HCT116 (cell line): ENCODE results near the gene DOK5. TPM values are rescaled to one million over a fixed set of nuclear protein-coding genes. Genes with fewer than 3 reads are reported as not detected.

ENCODE experiments used
- ATAC-seq: fragments of 200-7000 bp; cut with Tn5 transposase; 2 replicates; pipeline ENCODE4 v1.9.1; 2020; ENCODE audit warnings: mild to moderate bottlenecking, moderate library complexity
- BruUV-seq: library from RNA; stranded (reverse); fragments of 400-500 nt; replicated peaks from 2 replicates; lab custom pipeline; 2021; lab: Mats Ljungman, UMichigan
- CTCF ChIA-PET: fragments of 300-600 bp; sonication (Branson Sonifier 250); formaldehyde crosslinking; loops from one replicate; lab custom pipeline; 2021; ENCODE audit warnings: antibody characterized with exemption; lab: Charles Lee
- POLR2A ChIA-PET: fragments of 300-600, 350-600 bp; sonication (Branson Sonifier 250); formaldehyde crosslinking; loops from one replicate; lab custom pipeline; 2021; ENCODE audit warnings: antibody characterized with exemption; lab: Charles Lee
- RAD21 ChIA-PET, 2 experiments: fragments of 300-600 bp; sonication (Branson Sonifier 250); formaldehyde crosslinking; loops; one replicate each; lab custom pipeline; 2023; ENCODE audit warnings: low total read pairs in 2 of 2; ENCODE audit not compliant: uncharacterized antibody in 2 of 2, unreplicated experiment in 2 of 2, low non-redundant PET in 1 of 2; lab: Charles Lee
- DNase-seq: peaks from one replicate; pipeline ENCODE4 v3.0.0-alpha.2; 2010; ENCODE audit warnings: low read depth, low spot score
- H2AFZ ChIP-seq: fragments of 200-600 bp; shearing (Covaris generic), sonication (generic); 2 replicates; pipeline ENCODE4 v1.6.1; 2017; ENCODE audit warnings: low read depth, mixed run types, mixed read lengths, antibody characterized with exemption, low read length; ENCODE audit not compliant: poor library complexity, severe bottlenecking
- H3K27ac ChIP-seq: 2 replicates; pipeline ENCODE4 v1.5.1; 2012; ENCODE audit warnings: low read depth, low read length
- H3K27me3 ChIP-seq: fragments of 200-600 bp; sonication (generic); 2 replicates; pipeline ENCODE4 v1.6.1; 2016; ENCODE audit warnings: mixed run types, low read length, mixed read lengths; ENCODE audit not compliant: insufficient read depth
- H3K36me3 ChIP-seq, 2 experiments: fragments of 200-500 bp in 1 of 2; fragments of 200-600 bp in 1 of 2; sonication (Bioruptor generic) in 1 of 2; sonication (generic) in 1 of 2; 2 replicates each; pipeline versions ENCODE4 v1.5.1 to v1.6.1; 2014 to 2016; ENCODE audit warnings: low read length in 2 of 2, inconsistent platforms in 1 of 2, mixed read lengths in 1 of 2, mixed run types in 1 of 2; ENCODE audit not compliant: insufficient read depth in 2 of 2, control insufficient read depth in 1 of 2
- H3K4me1 ChIP-seq, 2 experiments: fragments of 200-600 bp in 1 of 2; sonication (generic) in 1 of 2; 2 replicates each; pipeline versions ENCODE4 v1.5.1 to v1.6.1; 2012 to 2017; ENCODE audit warnings: low read length in 2 of 2, inconsistent platforms in 1 of 2, mild to moderate bottlenecking in 1 of 2, mixed read lengths in 1 of 2, mixed run types in 1 of 2, moderate library complexity in 1 of 2; ENCODE audit not compliant: insufficient read depth in 2 of 2, control insufficient read depth in 1 of 2
- H3K4me2 ChIP-seq: fragments of 200-600 bp; sonication (generic); 2 replicates; pipeline ENCODE4 v1.6.1; 2017; ENCODE audit warnings: mixed run types, low read length, mixed read lengths
- H3K4me3 ChIP-seq, 2 experiments: fragments of 200-600 bp in 1 of 2; sonication (generic) in 1 of 2; replicated peaks in 1 of 2; 2 replicates each; pipeline ENCODE4 v1.5.1; 2011 to 2016; ENCODE audit warnings: low read length in 2 of 2, control low read depth in 1 of 2, low read depth in 1 of 2, mild to moderate bottlenecking in 1 of 2, mixed read lengths in 1 of 2, mixed run types in 1 of 2
- H3K79me2 ChIP-seq: fragments of 200-600 bp; sonication (generic); 2 replicates; pipeline ENCODE4 v1.6.1; 2017; ENCODE audit warnings: mild to moderate bottlenecking, mixed run types, low read length, moderate library complexity, mixed read lengths; ENCODE audit not compliant: insufficient read depth
- H3K9ac ChIP-seq: fragments of 200-600 bp; sonication (generic); 2 replicates; pipeline ENCODE4 v1.6.1; 2016; ENCODE audit warnings: low read length, mixed read lengths
- H3K9me2 ChIP-seq: fragments of 200-600 bp; sonication (generic), shearing (Covaris generic); 2 replicates; pipeline ENCODE4 v1.6.1; 2017; ENCODE audit warnings: mixed run types, mild to moderate bottlenecking, moderate library complexity; ENCODE audit not compliant: insufficient read depth
- H3K9me3 ChIP-seq, 2 experiments: fragments of 200-500 bp in 1 of 2; fragments of 200-600 bp in 1 of 2; sonication (Bioruptor generic) in 1 of 2; sonication (generic) in 1 of 2; 2 replicates each; pipeline ENCODE4 v1.6.1; 2014 to 2017; ENCODE audit warnings: low read length in 2 of 2, mixed read lengths in 2 of 2, inconsistent platforms in 1 of 2, low read depth in 1 of 2, mild to moderate bottlenecking in 1 of 2, mixed run types in 1 of 2, moderate library complexity in 1 of 2; ENCODE audit not compliant: control insufficient read depth in 1 of 2, insufficient read depth in 1 of 2
- H4K20me1 ChIP-seq: fragments of 200-600 bp; sonication (generic), shearing (Covaris generic); 2 replicates; pipeline ENCODE4 v1.6.1; 2017; ENCODE audit warnings: mixed run types, mild to moderate bottlenecking, moderate library complexity; ENCODE audit not compliant: insufficient read depth
- CEBPB ChIP-seq: IDR thresholded peaks from 2 replicates; pipeline ENCODE4 v1.6.1; 2012; ENCODE audit warnings: low read depth
- EGR1 ChIP-seq: IDR thresholded peaks from 2 replicates; pipeline ENCODE4 v1.6.1; 2012; ENCODE audit warnings: low read depth
- ELF1 ChIP-seq: IDR thresholded peaks from 2 replicates; pipeline ENCODE4 v1.6.1; 2012; ENCODE audit warnings: low read depth, borderline replicate concordance
- EZH2 ChIP-seq: fragments of 200-600 bp; sonication (generic); IDR thresholded peaks from 2 replicates; pipeline ENCODE4 v1.6.1; 2017; ENCODE audit warnings: antibody characterized with exemption, mixed run types
- EZH2phosphoT487 ChIP-seq: fragments of 200-600 bp; IDR thresholded peaks from 2 replicates; pipeline ENCODE4 v1.6.1; 2018; ENCODE audit warnings: antibody characterized with exemption, borderline replicate concordance
- FOSL1 ChIP-seq: IDR thresholded peaks from 2 replicates; pipeline ENCODE4 v1.6.1; 2012; ENCODE audit warnings: low read depth
- JUND ChIP-seq: IDR thresholded peaks from 2 replicates; pipeline ENCODE4 v1.6.1; 2012
- POLR2A ChIP-seq: IDR thresholded peaks from 2 replicates; pipeline ENCODE4 v1.7.0; 2011; ENCODE audit warnings: borderline replicate concordance; ENCODE audit not compliant: insufficient read depth, insufficient read length; ENCODE audit errors: extremely low read depth
- RAD21 ChIP-seq: IDR thresholded peaks from 2 replicates; pipeline ENCODE4 v1.6.1; 2012; ENCODE audit warnings: low read depth, mild to moderate bottlenecking
- SIN3A ChIP-seq: IDR thresholded peaks from 2 replicates; pipeline ENCODE4 v1.6.1; 2012; ENCODE audit warnings: low read depth
- SRF ChIP-seq: IDR thresholded peaks from 2 replicates; pipeline ENCODE4 v1.6.1; 2012; ENCODE audit warnings: low read depth
- TCF7L2 ChIP-seq: IDR thresholded peaks from 2 replicates; pipeline ENCODE4 v1.7.0; 2011; ENCODE audit warnings: borderline replicate concordance, inconsistent platforms; ENCODE audit not compliant: insufficient read depth, insufficient read length; ENCODE audit errors: extremely low read depth
- ZNF274 ChIP-seq: fragments of 200-500 bp; sonication (Bioruptor generic); IDR thresholded peaks from 2 replicates; pipeline ENCODE4 v1.6.1; 2014; ENCODE audit warnings: mild to moderate bottlenecking, low read depth, low read length, inconsistent platforms
- intact Hi-C: fragments of 100-400 bp; cut with micrococcal nuclease; formaldehyde crosslinking; loops from 2 replicates; pipeline ENCODE4 v1.10.0; 2022
- total RNA-seq: library from RNA; stranded (reverse); gene quantifications from one replicate; pipeline ENCODE4 v1.2.1, GENCODE V29; 2021; ENCODE audit not compliant: unreplicated experiment
- TF ChIP-seq, protein P1 (sequence below): IDR thresholded peaks from 2 replicates; pipeline ENCODE4 v1.6.1; 2012
- TF ChIP-seq, protein P2 (sequence below), 3 experiments: fragments of 200-600 bp in 1 of 3; sonication (generic) in 1 of 3; IDR thresholded peaks in 2 of 3; conservative IDR thresholded peaks in 1 of 3; 2 replicates each; pipeline ENCODE4 v1.5.1; 2012 to 2017; ENCODE audit warnings: low read depth in 2 of 3, low read length in 2 of 3, antibody characterized with exemption in 1 of 3, borderline replicate concordance in 1 of 3, control low read depth in 1 of 3, mild to moderate bottlenecking in 1 of 3, mixed read lengths in 1 of 3, mixed run types in 1 of 3, moderate library complexity in 1 of 3; ENCODE audit not compliant: insufficient read depth in 1 of 3
- TF ChIP-seq, protein P3 (sequence below): IDR thresholded peaks from 2 replicates; pipeline ENCODE4 v1.6.1; 2012; ENCODE audit warnings: low read depth
- TF ChIP-seq, protein P4 (sequence below): IDR thresholded peaks from 2 replicates; pipeline ENCODE4 v1.6.1; 2012

The DOK5 gene
- total RNA-seq, 1 experiment from 2014 or later: not detected

DNA sequence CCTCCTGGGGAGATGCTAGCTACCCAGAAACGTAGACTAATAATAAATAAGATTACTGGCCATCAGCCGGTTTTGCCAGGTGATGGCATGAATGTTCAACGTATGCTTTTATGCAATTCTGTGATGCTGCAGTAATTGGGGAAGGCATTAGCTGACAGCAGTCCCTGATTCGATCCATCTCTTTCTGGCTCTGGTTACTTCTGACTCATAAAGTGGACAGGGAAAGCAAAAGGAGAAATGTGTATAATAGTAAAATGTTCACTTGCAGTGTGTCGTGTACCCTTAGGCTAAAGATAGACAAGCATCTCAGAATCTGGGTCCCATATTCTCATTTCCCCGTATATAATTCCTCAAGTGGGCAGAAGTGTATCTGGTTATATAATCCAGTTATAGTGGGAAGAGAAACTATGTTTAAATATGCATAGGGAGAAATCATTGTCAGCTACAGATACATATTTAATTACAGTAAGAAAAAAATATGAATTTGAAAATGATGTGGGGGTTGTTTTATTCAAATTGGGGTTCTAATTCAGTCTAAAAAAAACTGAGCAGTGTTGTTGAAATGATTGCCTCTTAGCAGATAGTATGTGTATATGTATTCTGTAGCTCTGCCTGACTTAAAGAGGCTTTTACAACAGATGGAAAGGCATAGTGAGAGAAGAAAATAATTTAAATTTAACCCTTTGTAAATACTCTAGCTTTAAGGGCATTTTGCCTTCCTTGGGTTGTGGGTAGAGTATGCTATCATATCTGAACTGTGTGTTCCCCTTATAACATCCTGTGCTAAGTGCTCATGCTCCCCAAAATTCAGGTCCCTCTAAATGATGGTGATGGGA, 40.6 kb downstream of the DOK5 start (continued):
- TF ChIP-seq TCF7L2 (no peak), SRF (no peak), EZH2phosphoT487 (no peak), RAD21 (no peak), SIN3A (no peak), ELF1 (no peak)

DNA sequence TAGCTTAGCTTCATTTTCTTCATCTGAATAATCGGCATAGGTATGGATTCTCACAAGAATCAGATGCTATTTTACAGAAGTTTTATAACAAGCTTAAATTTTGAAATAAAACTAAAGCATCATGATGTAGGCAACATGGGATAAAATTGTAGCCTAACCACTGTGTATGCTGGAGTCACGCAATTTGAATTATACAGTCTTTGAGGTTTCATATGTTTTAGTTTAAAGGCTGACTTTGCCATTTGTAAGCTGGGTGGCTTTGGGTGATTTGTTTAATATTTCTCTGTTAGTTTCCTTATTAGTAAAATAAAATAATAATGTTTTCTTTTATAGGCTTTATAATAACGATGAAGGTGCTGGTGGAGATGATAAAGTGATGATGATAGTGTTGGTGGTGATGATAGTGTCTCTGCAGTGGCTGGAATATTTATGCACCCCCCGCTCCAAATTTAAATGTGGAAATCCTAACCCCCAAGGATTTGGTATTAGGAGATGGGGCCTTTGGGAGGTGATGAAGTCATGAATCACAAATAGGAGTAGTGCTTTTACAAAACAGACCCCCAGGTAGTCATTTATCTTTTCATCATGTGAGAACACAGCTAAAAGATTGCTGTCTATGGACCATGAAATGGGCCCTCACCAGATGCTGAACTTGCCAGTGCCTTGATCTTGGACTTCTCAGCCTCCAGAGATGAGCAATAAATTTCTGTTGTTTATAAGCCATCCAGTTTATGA, 42.0 kb downstream of the DOK5 start:
- POLR2A ChIA-PET: no interaction called here
- no peak for ATAC-seq
- Histone ChIP-seq H3K79me2 (no peaks in the 10 kb centered on the region), H2AFZ (no peak overlapping the region), H3K9ac (no peak overlapping the region), H3K27ac (no peak overlapping the region), H3K27me3 (peaks cover 10% of the 10 kb centered on the region; the same call in 1 of the 2 replicates), H3K4me2 (no peak overlapping the region), H3K9me3 (no peaks in the 10 kb centered on the region), H3K4me3 (no peak overlapping the region)
- no TSS peak for BruUV-seq
- TF ChIP-seq EGR1 (no peak), RAD21 (no peak), ZNF274 (no peak), ELF1 (no peak), FOSL1 (no peak), EZH2 (no peak), CEBPB (no peak), SRF (no peak), JUND (no peak), SIN3A (no peak), TCF7L2 (no peak), POLR2A (no peak), EZH2phosphoT487 (no peak)
- TF ChIP-seq, protein P1, sequence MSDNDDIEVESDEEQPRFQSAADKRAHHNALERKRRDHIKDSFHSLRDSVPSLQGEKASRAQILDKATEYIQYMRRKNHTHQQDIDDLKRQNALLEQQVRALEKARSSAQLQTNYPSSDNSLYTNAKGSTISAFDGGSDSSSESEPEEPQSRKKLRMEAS: no peak
- TF ChIP-seq, protein P2, sequence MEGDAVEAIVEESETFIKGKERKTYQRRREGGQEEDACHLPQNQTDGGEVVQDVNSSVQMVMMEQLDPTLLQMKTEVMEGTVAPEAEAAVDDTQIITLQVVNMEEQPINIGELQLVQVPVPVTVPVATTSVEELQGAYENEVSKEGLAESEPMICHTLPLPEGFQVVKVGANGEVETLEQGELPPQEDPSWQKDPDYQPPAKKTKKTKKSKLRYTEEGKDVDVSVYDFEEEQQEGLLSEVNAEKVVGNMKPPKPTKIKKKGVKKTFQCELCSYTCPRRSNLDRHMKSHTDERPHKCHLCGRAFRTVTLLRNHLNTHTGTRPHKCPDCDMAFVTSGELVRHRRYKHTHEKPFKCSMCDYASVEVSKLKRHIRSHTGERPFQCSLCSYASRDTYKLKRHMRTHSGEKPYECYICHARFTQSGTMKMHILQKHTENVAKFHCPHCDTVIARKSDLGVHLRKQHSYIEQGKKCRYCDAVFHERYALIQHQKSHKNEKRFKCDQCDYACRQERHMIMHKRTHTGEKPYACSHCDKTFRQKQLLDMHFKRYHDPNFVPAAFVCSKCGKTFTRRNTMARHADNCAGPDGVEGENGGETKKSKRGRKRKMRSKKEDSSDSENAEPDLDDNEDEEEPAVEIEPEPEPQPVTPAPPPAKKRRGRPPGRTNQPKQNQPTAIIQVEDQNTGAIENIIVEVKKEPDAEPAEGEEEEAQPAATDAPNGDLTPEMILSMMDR (IDR thresholded peaks at IDR 0.05 in 2 of 3, conservative IDR thresholded peaks at IDR 0.05 in 1 of 3; ENCODE audit: borderline replicate concordance in 1 of 3, insufficient read depth in 1 of 3, low read depth in 2 of 3, low read length in 2 of 3): no peak
- TF ChIP-seq, protein P3, sequence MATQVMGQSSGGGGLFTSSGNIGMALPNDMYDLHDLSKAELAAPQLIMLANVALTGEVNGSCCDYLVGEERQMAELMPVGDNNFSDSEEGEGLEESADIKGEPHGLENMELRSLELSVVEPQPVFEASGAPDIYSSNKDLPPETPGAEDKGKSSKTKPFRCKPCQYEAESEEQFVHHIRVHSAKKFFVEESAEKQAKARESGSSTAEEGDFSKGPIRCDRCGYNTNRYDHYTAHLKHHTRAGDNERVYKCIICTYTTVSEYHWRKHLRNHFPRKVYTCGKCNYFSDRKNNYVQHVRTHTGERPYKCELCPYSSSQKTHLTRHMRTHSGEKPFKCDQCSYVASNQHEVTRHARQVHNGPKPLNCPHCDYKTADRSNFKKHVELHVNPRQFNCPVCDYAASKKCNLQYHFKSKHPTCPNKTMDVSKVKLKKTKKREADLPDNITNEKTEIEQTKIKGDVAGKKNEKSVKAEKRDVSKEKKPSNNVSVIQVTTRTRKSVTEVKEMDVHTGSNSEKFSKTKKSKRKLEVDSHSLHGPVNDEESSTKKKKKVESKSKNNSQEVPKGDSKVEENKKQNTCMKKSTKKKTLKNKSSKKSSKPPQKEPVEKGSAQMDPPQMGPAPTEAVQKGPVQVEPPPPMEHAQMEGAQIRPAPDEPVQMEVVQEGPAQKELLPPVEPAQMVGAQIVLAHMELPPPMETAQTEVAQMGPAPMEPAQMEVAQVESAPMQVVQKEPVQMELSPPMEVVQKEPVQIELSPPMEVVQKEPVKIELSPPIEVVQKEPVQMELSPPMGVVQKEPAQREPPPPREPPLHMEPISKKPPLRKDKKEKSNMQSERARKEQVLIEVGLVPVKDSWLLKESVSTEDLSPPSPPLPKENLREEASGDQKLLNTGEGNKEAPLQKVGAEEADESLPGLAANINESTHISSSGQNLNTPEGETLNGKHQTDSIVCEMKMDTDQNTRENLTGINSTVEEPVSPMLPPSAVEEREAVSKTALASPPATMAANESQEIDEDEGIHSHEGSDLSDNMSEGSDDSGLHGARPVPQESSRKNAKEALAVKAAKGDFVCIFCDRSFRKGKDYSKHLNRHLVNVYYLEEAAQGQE: no peak
- TF ChIP-seq, protein P4, sequence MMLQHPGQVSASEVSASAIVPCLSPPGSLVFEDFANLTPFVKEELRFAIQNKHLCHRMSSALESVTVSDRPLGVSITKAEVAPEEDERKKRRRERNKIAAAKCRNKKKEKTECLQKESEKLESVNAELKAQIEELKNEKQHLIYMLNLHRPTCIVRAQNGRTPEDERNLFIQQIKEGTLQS: no peak
- TF ChIP-seq, all 23 proteins: peak for 0
- DNase-seq: no peak
- H3K4me1 ChIP-seq: no peaks in the 10 kb centered on the region
- no peaks in the 10 kb centered on the region for H4K20me1 ChIP-seq
- RAD21 ChIA-PET: no interaction called here
- CTCF ChIA-PET: no interaction called here
- intact Hi-C loops: no loop called here
- no peaks in the 10 kb centered on the region for H3K9me2 ChIP-seq
- no peaks in the 10 kb centered on the region for H3K36me3 ChIP-seq
